Right ventricle myocardium superior (tissue), 1 donor: ENCODE results near the gene EVI2B. TPM values are rescaled to one million over a fixed set of nuclear protein-coding genes. Genes with fewer than 3 reads are reported as not detected.
A peak's percentile ranks its signal among the peaks of the same experiment; 100 is the strongest.
"Not testable (repeated sequence)": the region's sequence is repeated elsewhere in the genome, so short reads cannot be mapped to it uniquely, and the experiment has no call there.

ENCODE experiments used
- ATAC-seq: fragments of 200-7000 bp; cut with Tn5 transposase; one replicate; pipeline ENCODE4 v1.9.1; 2020; ENCODE audit warnings: mild to moderate bottlenecking; ENCODE audit not compliant: poor library complexity
- DNase-seq: peaks from one replicate; pipeline ENCODE4 v3.0.0-alpha.2; 2020
- intact Hi-C: fragments of 100-400 bp; cut with DNase I; formaldehyde crosslinking; loops from one replicate; pipeline ENCODE4 v1.11.2; 2022
- long read RNA-seq: library from polyadenylated mRNA; unstranded; transcript quantifications from one replicate; pipeline ENCODE4 v2.0.0, GENCODE V29; 2021
- total RNA-seq: library from RNA; stranded (reverse); fragmentation: NEBNext Ultra II Directional; extraction: Animal tissue kit (Norgen Biotek cat#: 25700); gene quantifications from one replicate; pipeline ENCODE4 v1.2.1, GENCODE V29; 2021
- donor health status: DM: no; HTN: yes; CAD: no; lungs with severe emphysema.

EVI2B gene, protein sequence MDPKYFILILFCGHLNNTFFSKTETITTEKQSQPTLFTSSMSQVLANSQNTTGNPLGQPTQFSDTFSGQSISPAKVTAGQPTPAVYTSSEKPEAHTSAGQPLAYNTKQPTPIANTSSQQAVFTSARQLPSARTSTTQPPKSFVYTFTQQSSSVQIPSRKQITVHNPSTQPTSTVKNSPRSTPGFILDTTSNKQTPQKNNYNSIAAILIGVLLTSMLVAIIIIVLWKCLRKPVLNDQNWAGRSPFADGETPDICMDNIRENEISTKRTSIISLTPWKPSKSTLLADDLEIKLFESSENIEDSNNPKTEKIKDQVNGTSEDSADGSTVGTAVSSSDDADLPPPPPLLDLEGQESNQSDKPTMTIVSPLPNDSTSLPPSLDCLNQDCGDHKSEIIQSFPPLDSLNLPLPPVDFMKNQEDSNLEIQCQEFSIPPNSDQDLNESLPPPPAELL
- total RNA-seq: 2.9 TPM
- long read RNA-seq: 0 reads

DNA sequence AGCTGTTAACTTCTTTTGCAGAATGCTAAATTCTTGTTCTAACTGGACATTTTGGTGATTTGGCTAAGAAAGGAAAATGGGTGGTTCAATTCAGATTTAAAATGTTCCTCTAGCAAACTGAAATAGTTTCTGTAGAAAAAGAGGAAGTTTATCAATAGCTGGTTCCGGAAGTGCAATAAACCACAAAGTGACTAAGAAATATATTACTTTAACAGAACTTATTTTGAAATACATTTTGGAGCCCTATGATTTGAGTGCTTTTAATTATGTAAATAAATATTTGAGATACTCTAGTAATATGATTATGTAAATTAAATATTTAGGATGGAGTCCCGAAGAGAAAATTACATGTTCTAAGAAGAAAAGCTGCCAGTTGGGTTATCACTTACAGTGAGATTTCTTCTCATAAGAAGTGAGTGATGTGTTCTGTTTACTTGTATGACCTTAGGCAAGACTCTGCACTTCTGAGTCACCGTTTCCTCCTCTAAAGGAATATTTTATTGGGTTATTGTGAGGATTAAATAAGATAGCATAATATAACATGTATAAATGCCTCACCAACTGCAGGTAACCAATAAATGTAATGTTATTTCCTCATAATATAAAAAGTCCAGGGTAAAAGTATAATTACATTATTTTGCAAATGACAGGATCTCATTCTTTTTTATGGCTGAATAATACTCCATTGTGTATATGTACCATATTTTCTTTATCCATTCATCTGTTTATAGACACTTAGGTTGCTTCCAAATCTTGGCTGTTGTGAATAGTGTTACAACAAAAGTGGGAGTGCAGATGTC is at the start of gene EVI2B:
TSS of gene EVI2B (minus strand) at position 73 of the 800 bp plus-strand sequence. CDS start 8,445 bp downstream, outside the sequence.
- ATAC-seq: peak; percentile 36
- intact Hi-C loops: no loop called here
- no peak for DNase-seq

DNA sequence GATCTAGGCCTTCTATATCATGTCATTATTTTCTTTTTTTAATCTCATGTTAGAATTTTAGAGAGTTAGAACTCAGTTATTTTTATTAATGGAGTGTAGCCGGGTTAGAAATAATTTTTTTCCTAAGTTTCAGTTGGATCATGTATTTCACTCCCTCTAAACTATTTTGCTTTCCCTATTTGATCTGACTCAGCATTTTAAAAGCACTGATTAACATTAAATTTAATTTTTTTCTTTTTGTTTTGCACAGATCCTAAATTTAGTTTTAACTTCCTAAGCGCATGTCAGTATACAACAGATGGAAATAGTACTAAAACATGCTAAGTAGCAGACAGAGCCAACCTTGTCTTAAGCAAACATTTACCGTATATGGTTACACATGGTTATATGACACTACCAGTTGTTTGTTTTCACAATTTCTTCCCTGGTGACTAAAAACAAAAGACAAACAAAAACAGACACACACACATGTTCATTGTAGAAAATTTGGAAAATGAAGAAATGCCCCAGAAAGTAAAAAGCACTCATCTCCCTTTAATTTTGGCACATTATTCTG is 44.1 kb upstream of the EVI2B start:
- no peak for ATAC-seq
- intact Hi-C loops: no loop called here
- DNase-seq: no peak

DNA sequence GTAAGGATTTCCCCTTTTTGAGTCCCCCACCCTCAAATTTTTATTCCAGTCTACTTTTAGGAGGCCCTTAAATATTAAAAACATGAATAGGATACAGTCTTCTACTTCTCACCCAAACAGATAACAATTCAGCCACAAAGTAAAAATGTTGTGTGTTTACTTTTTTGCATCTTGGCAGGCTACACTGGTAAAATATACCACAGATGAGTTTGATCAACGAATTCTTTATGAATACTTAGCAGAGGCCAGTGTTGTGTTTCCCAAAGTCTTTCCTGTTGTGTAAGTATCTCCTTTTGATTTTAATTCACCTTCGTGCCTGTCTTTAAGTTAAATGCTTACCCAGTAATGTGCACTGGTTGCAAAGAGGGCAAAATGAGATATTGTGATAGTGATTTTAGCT is 43.2 kb upstream of the EVI2B start:
- DNase-seq (no peak), ATAC-seq (no peak)
- intact Hi-C loops: no loop called here

DNA sequence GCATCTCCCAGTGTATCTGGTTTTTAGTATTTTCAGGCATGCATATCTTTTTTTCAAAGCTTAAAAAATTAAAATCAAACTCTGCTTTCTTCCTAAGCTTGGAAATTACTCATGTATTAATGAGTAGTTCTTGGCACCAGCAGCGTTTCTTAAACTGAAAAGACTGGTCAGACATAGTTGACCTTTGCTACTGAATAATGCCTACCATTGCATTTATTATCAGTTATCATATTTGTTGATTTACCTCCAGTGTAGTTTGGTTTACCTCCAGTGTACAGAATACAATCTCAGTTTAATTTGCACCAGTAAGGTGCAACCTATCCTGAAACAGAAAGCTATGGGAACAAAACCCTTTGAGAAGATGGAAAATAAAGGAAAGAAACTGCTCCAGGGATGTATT is 42.1 kb upstream of the EVI2B start:
- DNase-seq (no peak), ATAC-seq (no peak)
- intact Hi-C loops: no loop called here

DNA sequence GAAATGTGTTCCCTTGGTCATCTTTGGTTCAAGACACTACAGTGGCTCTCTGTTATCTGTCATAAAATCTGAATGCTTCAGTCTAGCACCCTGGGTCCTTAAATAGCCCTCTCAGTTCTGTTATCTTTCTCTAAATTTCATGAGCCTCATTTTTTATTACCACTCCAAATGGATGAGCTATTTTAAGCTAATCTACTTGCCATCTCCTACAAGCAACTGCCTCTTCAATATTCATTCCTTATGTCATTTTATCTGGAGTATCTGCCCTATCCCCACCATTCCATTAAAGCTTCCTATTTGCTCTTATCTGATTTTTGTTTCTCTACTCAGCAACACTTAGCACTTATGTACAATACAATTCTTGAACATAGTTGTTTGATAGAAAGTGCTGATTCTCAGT is 35.6 kb upstream of the EVI2B start:
- intact Hi-C loops: no loop called here
- DNase-seq (no peak), ATAC-seq (no peak)

DNA sequence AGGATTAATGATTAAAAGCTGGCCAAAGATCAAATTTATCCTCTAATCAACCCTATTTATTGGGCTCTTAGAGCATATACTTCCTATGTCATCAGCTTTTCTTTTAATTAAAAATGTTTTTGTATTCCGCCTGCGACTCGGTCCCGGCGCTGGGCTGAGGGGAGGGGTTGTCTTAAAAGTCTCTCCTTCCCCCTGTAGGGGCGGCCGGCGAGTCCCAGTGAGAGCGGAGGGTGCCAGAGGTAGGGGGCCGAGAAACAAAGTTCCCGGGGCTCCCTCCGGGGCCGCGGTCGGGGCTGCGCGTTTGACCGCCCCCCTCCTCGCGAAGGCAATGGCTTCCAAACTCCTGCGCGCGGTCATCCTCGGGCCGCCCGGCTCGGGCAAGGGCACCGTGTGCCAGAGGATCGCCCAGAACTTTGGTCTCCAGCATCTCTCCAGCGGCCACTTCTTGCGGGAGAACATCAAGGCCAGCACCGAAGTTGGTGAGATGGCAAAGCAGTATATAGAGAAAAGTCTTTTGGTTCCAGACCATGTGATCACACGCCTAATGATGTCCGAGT is 31.4 kb upstream of the EVI2B start:
- ATAC-seq, intact Hi-C loops, DNase-seq: not testable (repeated sequence)

DNA sequence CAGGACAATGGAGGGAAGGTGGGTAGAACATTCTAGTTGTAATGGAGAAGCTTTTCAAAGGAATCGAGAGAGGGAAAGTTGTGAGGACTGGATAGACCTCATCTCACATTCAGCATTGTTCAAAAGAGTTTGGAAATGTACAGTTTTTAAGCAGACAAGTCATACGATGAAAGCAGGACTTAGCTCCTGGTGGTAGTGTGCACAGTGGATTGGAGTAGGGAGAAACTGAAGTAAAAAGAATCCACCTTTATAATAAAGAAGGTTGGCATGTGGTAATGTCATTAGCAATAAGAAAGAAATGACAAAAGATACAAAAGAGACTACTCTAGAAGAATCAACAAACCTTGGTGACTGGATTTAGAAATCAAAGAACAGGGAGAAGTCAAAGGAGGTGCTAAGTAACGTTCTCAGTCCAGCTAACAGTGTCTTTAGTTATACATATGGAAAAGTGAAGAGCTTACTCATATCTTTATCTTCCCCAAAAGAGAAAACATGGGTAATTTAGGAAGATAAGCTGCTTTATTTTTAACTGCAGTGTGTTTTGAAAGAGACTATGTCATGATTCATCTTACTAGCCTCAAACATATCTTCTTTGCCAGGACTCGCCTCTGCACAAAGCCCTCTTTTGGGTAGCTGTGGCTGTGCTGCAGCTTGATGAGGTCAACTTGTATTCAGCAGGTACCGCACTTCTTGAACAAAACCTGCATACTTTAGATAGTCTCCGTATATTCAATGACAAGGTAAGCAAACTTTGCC is 26.2 kb upstream of the EVI2B start:
- ATAC-seq: no peak
- DNase-seq: no peak
- intact Hi-C loops: no loop called here

DNA sequence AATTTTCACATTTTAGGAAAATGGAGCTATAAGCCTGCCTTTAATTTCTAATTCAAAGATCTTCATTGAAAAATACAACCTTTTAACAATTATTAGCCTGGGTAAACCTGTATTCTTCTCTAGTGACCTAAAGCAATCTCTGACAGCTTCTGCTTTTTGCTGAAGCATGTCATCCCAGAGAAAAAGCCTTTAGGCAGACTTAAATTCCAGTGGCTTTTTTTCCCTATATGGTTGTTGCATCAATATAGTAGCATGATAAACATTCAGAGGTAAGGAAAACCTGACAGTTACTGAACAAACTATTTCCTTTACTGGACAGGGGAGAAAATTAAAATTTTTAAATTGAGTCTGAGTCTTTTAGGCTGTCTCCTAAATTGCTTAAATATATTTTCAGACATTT is 15.4 kb upstream of the EVI2B start:
- intact Hi-C loops: no loop called here
- ATAC-seq: no peak
- no peak for DNase-seq

DNA sequence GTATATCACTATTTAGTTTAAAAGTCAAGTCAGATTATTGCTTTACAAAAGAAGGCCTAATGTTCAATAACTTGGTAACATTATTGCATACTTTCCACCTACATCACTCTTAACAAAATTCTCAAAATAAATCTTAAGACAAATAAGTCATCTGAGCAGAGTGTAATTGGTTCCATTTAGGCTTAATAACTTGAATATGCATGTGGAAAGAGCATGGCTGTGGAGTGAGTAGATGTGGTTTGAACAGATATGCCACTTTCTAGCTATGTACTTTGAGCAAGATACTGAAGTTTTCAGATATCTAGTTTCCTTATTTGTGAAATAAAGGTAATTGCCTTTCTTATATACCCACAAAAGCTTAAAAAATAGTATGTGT is 14.3 kb upstream of the EVI2B start:
- intact Hi-C loops: no loop called here
- no peak for DNase-seq
- ATAC-seq: no peak

DNA sequence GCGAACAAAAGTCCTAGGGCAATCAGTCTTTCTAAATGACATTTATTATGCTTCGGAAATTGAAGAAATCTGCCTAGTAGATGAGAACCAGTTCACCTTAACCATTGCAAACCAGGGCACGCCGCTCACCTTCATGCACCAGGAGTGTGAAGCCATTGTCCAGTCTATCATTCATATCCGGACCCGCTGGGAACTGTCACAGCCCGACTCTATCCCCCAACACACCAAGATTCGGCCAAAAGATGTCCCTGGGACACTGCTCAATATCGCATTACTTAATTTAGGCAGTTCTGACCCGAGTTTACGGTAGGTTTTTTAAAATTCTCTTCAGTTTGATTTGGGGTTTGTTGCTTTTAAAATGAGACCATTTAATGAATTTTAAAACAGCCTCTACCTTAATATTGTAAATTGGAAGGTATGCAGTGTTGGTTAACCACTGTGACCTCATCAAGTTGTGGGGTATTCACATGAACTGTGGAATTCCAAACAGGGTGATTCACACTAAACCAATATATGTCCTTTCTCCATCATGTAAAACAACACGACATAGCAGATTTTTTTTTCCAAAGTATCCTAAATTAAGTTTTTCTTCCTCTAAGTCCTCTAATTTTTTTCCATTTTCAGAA is 13.8 kb upstream of the EVI2B start:
- ATAC-seq (no peak), DNase-seq (no peak)
- intact Hi-C loops: no loop called here

DNA sequence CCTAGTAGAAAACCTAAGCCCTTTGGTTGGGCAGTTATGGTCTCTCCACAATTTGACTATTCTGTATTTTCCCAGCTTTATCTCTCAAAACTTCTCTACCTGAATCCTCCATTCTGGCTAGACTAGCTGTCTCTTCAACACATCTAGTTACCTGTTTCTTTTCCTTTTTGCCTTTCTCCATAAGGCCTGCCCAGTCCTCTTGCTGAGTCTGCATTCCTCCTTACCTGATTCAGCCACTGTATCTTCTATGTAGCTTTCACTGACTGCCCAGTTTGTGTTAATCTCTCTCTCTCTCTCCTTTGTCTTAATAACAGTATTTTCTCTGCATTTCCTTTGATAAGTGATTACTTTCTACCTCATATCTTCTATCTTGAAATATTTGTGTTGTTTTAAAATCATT is 9.7 kb upstream of the EVI2B start:
- ATAC-seq (no peak), DNase-seq (no peak)
- intact Hi-C loops: no loop called here

DNA sequence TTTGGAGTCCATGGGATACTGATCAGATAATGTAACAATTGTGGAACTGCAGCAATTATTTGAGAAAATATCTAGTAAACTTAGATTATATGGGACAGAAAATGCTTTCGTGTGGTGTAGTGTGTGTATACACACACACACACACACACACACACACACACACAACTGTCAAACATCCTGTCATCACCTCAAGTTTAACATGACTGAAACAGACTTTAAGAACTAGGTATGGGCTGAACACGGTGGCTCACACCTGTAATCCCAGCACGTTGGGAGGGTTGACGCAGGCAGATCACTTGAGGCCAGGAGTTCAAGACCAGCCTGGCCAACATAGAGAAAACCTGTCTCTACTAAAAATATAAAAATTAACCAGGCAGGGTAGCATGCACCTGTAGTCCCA is 8.1 kb upstream of the EVI2B start:
- DNase-seq (no peak), ATAC-seq (no peak)
- intact Hi-C loops: no loop called here

DNA sequence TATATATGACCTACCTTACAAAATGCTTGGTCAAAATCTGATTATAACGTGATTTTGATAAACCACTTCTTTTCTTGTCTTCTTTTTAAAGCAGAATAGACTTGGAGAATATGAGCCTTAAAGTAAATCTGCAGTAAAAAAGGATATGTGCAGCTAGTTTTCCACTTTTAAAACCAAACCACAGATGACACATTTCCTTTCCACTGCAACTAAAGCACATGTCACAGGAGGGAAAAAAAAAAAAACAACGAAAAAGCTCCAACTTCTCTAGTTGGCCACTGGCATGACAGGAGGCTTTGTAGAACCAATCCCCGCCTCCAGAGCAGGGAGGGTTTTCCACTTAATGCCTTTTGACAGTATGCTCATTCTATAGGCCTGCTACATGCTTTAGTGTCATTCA is 7.6 kb upstream of the EVI2B start, which contains the start of gene EVI2A:
TSS of gene EVI2A (minus strand) at position 142 of the 400 bp plus-strand sequence. CDS start 2,609 bp downstream, outside the sequence.
- intact Hi-C loops: no loop called here
- ATAC-seq: peak; percentile 44
- DNase-seq: no peak

DNA sequence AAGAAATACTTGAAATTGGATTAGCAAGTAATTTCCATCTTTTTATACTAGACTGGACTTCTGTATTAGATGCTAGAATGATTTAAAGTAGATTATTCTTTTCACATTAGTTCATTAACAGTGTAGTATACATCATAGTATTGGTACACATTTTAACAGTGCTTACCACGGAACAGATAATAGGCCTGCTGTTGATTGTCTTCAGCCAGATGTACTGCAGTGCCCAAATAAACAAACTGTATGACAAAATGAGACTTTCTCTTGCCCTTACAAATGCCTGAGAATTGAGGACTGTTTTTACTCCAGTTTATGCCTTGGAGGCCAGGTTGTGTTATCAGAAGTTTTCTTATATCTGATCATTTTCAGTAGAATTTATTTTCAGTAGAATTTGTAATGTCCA is 6.9 kb upstream of the EVI2B start:
- ATAC-seq (peak; percentile 25), DNase-seq (no peak)
- intact Hi-C loops: no loop called here

DNA sequence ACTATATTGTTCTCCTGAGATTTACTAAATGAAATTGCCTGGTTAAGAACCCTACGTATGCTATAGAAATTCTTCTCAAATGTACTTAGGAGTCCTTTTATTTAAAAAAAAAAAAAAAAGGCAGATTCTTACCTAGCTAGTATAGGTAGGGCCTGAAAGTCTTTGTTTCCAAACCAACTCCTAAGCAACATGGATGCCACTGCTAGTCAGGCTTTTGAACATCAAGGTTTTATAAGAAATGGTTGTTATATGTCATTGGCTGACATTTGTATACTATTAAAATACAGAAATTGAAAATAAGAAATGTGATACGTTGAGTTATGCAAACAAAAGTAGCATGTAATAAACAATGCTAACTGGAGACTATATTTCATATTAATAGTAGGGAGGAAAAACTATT is 6.4 kb upstream of the EVI2B start:
- ATAC-seq (no peak), DNase-seq (no peak)
- intact Hi-C loops: no loop called here

DNA sequence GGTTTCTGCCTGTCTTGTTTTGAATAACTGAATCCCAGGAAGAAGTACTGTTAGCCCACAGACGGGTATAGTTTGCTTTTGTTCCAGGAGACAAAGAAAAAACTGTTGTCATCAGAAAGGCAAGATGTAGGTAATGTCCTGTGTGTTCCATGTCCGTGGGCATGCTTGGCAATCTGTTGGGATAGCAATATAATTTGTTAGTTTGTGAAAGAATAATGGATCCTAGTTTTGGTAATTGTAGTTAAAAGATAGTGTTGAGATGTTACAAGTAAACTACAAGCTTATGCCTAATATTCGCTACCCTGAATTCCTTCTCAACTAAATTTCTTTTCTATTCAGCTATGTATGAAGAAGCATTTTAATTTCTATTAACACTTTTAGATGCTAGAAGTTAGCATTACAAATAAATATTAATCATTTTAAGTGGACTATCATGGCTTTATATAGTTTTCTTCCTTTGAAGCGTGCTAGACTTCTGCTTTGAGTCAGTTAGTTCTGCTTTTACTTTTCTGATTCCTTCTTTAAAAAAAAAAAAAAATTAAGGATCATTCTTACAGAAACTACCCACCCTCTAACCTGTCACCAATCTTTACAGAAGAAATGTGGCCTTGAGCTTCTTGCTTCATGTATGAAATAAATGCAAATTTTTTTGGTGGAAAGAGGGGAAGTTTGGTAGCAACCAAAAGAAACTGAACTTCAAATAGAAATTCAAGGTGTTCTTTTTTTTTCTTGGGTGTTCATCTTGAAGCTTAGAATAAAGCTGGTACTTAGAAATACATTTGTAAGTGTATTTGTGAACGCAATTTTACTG is 5.2 kb upstream of the EVI2B start:
- ATAC-seq (no peak), DNase-seq (no peak)
- intact Hi-C loops: no loop called here

DNA sequence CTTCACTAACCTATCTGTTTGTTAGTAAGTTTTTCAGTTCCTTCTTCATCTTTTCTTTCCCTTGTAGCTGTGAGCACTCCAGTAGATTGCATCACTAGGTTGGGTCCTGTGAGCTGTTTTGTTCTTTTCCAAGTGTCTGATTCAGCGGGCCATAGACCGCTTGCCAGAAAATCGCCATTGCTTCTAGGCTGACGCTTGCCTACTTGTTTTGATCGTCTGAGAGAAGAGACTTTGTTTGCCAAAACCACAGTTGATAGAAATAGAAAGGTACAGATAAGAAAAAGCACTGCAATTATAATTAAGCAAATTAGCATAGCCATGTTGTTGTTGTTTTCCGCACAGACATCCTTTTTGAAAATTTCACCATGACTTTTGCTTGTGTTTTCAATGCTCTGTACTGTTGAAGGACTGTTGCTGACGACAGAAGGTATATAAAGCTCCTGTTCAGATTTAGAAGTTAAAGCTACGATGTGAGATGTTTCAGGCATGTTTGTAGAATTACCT is 4.5 kb upstream of the EVI2B start:
- DNase-seq (peak; percentile 65), ATAC-seq (peak; percentile 90)
- intact Hi-C loops: no loop called here
